ENCODE measurements around the gene ZNF43. TPM values are rescaled to one million over a fixed set of nuclear protein-coding genes. Genes with fewer than 3 reads are reported as not detected.

Gene ZNF43
- total and polyA plus RNA-seq, 2 experiments from 2014 or later: 22.2 to 59.8 TPM

DNA sequence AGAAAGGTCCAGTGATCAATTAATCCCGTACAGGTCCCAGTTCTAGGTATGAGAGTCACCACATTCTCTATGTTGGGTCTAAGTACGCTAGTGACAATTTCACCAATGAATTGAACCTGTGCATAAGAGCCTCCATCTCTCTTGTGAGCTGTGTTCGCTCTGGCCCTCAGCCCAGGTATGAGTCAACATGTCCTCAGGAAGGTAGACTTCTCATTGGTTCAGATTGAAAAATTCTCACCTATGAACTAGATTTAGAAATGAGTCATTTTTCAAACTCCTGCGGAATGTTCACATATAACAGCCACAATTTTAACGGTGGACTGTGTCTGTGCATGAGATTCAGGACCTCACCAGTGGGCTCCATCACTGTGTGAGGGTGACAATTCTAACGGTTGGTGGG is 12.7 kb upstream of the ZNF43 start:
- peaks cover 52% of the 10 kb centered on the region for H3K36me3 ChIP-seq (ENCODE audit: insufficient read depth)
- H4K20me1 ChIP-seq (replicated peaks; ENCODE audit: insufficient read depth): peaks cover 44% of the 10 kb centered on the region
- peaks cover 17% of the 10 kb centered on the region for H3K4me1 Mint-ChIP-seq

More for the DNA sequence above, 12.7 kb upstream of the ZNF43 start:
- Histone ChIP-seq H3K4me1 (ENCODE audit: insufficient read depth) (peaks cover 13% of the 10 kb centered on the region), H3F3A (replicated peaks; ENCODE audit: low read depth) (no peaks in the 10 kb centered on the region), H3K79me2 (replicated peaks; ENCODE audit: insufficient read depth) (peaks cover 61% of the 10 kb centered on the region), H3K4me3 (no peak overlapping the region), H2AFZ (no peak overlapping the region), H3K27me3 (ENCODE audit: insufficient read depth) (no peaks in the 10 kb centered on the region), H3K9me2 (ENCODE audit: insufficient read depth) (no peaks in the 10 kb centered on the region), H3K27ac (ENCODE audit: low read depth) (no peak overlapping the region), H3K4me2 (no peak overlapping the region)
- peaks cover 75% of the 10 kb centered on the region for H3K36me3 Mint-ChIP-seq (ENCODE audit: low read depth)
- H3K27me3 Mint-ChIP-seq (ENCODE audit: insufficient read depth, low read depth, poor library complexity): peaks cover 7% of the 10 kb centered on the region
- no peak for ATAC-seq
- H3K4me3 Mint-ChIP-seq: no peak overlapping the region
- peaks cover 14% of the 10 kb centered on the region; the same call in 1 of the 3 replicates for H3K9me3 Mint-ChIP-seq
- DNase-seq (ENCODE audit: low spot score): no peak
- H3K27ac Mint-ChIP-seq: no peak overlapping the region
- TF ChIP-seq, protein P1, sequence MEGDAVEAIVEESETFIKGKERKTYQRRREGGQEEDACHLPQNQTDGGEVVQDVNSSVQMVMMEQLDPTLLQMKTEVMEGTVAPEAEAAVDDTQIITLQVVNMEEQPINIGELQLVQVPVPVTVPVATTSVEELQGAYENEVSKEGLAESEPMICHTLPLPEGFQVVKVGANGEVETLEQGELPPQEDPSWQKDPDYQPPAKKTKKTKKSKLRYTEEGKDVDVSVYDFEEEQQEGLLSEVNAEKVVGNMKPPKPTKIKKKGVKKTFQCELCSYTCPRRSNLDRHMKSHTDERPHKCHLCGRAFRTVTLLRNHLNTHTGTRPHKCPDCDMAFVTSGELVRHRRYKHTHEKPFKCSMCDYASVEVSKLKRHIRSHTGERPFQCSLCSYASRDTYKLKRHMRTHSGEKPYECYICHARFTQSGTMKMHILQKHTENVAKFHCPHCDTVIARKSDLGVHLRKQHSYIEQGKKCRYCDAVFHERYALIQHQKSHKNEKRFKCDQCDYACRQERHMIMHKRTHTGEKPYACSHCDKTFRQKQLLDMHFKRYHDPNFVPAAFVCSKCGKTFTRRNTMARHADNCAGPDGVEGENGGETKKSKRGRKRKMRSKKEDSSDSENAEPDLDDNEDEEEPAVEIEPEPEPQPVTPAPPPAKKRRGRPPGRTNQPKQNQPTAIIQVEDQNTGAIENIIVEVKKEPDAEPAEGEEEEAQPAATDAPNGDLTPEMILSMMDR (conservative IDR thresholded peaks at IDR 0.05; ENCODE audit: low read depth in 2 of 2): no peak
- TF ChIP-seq, protein P2, sequence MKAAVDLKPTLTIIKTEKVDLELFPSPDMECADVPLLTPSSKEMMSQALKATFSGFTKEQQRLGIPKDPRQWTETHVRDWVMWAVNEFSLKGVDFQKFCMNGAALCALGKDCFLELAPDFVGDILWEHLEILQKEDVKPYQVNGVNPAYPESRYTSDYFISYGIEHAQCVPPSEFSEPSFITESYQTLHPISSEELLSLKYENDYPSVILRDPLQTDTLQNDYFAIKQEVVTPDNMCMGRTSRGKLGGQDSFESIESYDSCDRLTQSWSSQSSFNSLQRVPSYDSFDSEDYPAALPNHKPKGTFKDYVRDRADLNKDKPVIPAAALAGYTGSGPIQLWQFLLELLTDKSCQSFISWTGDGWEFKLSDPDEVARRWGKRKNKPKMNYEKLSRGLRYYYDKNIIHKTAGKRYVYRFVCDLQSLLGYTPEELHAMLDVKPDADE (IDR thresholded peaks at IDR 0.05): no peak
- TF ChIP-seq ZNF462 (CRISPR knock-in tag; IDR thresholded peaks at IDR 0.05): no peak
